ENCODE results near the gene HPCAL1.

Gene HPCAL1

GRCh38 chr2:10400978-10401951 is 98.6 kb downstream of the HPCAL1 start:
- no peak overlapping the region for H3K4me3 ChIP-seq (replicated peaks in 1 of 2; ENCODE audit: low read depth in 2 of 2, low read length in 2 of 2)
- no peak for TF ChIP-seq CTCF (IDR thresholded peaks at IDR 0.05; ENCODE audit: low read depth, low read length)
- DNase-seq (ENCODE audit: low read depth in 2 of 2) = no peak

GRCh38 chr2:10402062-10402585 is 99.4 kb downstream of the HPCAL1 start:
- TF ChIP-seq CTCF (IDR thresholded peaks at IDR 0.05; ENCODE audit: low read depth, low read length) = no peak
- DNase-seq (ENCODE audit: low read depth in 2 of 2) = no peak
- no peak overlapping the region for H3K4me3 ChIP-seq (replicated peaks in 1 of 2; ENCODE audit: low read depth in 2 of 2, low read length in 2 of 2)

- no peak for DNase-seq (ENCODE audit: low read depth in 2 of 2)
- TF ChIP-seq CTCF (IDR thresholded peaks at IDR 0.05; ENCODE audit: low read depth, low read length) = no peak
- no peak overlapping the region for H3K4me3 ChIP-seq (replicated peaks in 1 of 2; ENCODE audit: low read depth in 2 of 2, low read length in 2 of 2)
Observed at GRCh38 chr2:10402653-10403215, 100.0 kb downstream of the HPCAL1 start.

- no peak for TF ChIP-seq CTCF (IDR thresholded peaks at IDR 0.05; ENCODE audit: low read depth, low read length)
- H3K4me3 ChIP-seq (replicated peaks in 1 of 2; ENCODE audit: low read depth in 2 of 2, low read length in 2 of 2) = no peak overlapping the region
Observed at GRCh38 chr2:10404324-10405143, 101.8 kb downstream of the HPCAL1 start.

GRCh38 chr2:10405448-10405847 is 102.7 kb downstream of the HPCAL1 start:
- no peak for TF ChIP-seq CTCF (IDR thresholded peaks at IDR 0.05; ENCODE audit: low read depth, low read length)
- no peak overlapping the region for H3K4me3 ChIP-seq (replicated peaks in 1 of 2; ENCODE audit: low read depth in 2 of 2, low read length in 2 of 2)
- DNase-seq (ENCODE audit: low read depth in 2 of 2) = peak; percentile 91 to 95

More at GRCh38 chr2:10404324-10405143, 101.8 kb downstream of the HPCAL1 start:
- peak in 1 of 2 donors; percentile 29 for DNase-seq (ENCODE audit: low read depth in 2 of 2)

- TF ChIP-seq CTCF (IDR thresholded peaks at IDR 0.05; ENCODE audit: low read depth, low read length) = no peak
- no peak overlapping the region for H3K4me3 ChIP-seq (replicated peaks in 1 of 2; ENCODE audit: low read depth in 2 of 2, low read length in 2 of 2)
- no peak for DNase-seq (ENCODE audit: low read depth in 2 of 2)
Observed at GRCh38 chr2:10406016-10406415, 103.3 kb downstream of the HPCAL1 start.
